GM23338 (cell line): ENCODE results near the gene SYNE2. TPM values are rescaled to one million over a fixed set of nuclear protein-coding genes. Genes with fewer than 3 reads are reported as not detected.

Experiments used
- ATAC-seq: fragments of 200-7000 bp; cut with Tn5 transposase; 3 replicates; pipeline ENCODE4 v1.9.1; 2020
- DNase-seq: peaks from one replicate; pipeline ENCODE4 v3.0.0-alpha.2; 2015; ENCODE audit warnings: low spot score
- H2AFZ ChIP-seq: fragments of 200-600 bp; sonication (generic); 2 replicates; pipeline ENCODE4 v1.8.0; 2016; ENCODE audit warnings: antibody characterized with exemption, mild to moderate bottlenecking, moderate library complexity
- H3F3A ChIP-seq: fragments of 200-600 bp; sonication (generic); replicated peaks from 2 replicates; pipeline ENCODE4 v1.8.0; 2017; ENCODE audit warnings: antibody characterized with exemption, mixed run types, low read depth
- H3K27ac ChIP-seq: fragments of 200-600 bp; sonication (generic); 2 replicates; pipeline ENCODE4 v1.6.1; 2016; ENCODE audit warnings: low read depth
- H3K27me3 ChIP-seq: fragments of 200-600 bp; sonication (generic); 2 replicates; pipeline ENCODE4 v1.8.0; 2016; ENCODE audit warnings: mild to moderate bottlenecking, mixed run types, moderate library complexity; ENCODE audit not compliant: insufficient read depth
- H3K36me3 ChIP-seq: fragments of 200-600 bp; sonication (generic); 2 replicates; pipeline ENCODE4 v1.8.0; 2016; ENCODE audit warnings: mild to moderate bottlenecking; ENCODE audit not compliant: insufficient read depth
- H3K4me1 ChIP-seq: fragments of 200-600 bp; sonication (generic); 2 replicates; pipeline ENCODE4 v1.8.0; 2016; ENCODE audit warnings: mild to moderate bottlenecking, moderate library complexity; ENCODE audit not compliant: insufficient read depth
- H3K4me2 ChIP-seq: fragments of 200-600 bp; sonication (generic); 2 replicates; pipeline ENCODE4 v1.7.1; 2017; ENCODE audit warnings: mixed run types
- H3K4me3 ChIP-seq: fragments of 200-600 bp; sonication (generic); 2 replicates; pipeline ENCODE4 v1.6.1; 2016; ENCODE audit warnings: mixed run types
- H3K79me2 ChIP-seq: fragments of 200-600 bp; sonication (generic); replicated peaks from 2 replicates; pipeline ENCODE4 v1.8.0; 2017; ENCODE audit warnings: mild to moderate bottlenecking; ENCODE audit not compliant: insufficient read depth
- H3K9me2 ChIP-seq: fragments of 200-600 bp; sonication (generic); 2 replicates; pipeline ENCODE4 v1.8.0; 2017; ENCODE audit not compliant: insufficient read depth
- H4K20me1 ChIP-seq: fragments of 200-600 bp; sonication (generic); replicated peaks from 2 replicates; pipeline ENCODE4 v1.8.0; 2017; ENCODE audit warnings: mild to moderate bottlenecking; ENCODE audit not compliant: insufficient read depth
- H3K27ac Mint-ChIP-seq: 2 replicates; pipeline ENCODE4 v1.8.0; 2020; ENCODE audit warnings: inconsistent platforms, mild to moderate bottlenecking, moderate library complexity, mixed read lengths
- H3K27me3 Mint-ChIP-seq: 3 replicates; pipeline ENCODE4 v1.8.0; 2022; ENCODE audit warnings: low read depth, mild to moderate bottlenecking, moderate library complexity, mixed read lengths, inconsistent platforms; ENCODE audit not compliant: insufficient read depth, poor library complexity
- H3K36me3 Mint-ChIP-seq: 3 replicates; pipeline ENCODE4 v1.8.0; 2021; ENCODE audit warnings: low read depth, mild to moderate bottlenecking, inconsistent platforms, moderate library complexity, mixed read lengths
- H3K4me1 Mint-ChIP-seq: 3 replicates; pipeline ENCODE4 v1.8.0; 2020; ENCODE audit warnings: mild to moderate bottlenecking, inconsistent platforms, mixed read lengths
- H3K4me3 Mint-ChIP-seq: 3 replicates; pipeline ENCODE4 v1.8.0; 2021; ENCODE audit warnings: moderate library complexity, mild to moderate bottlenecking, inconsistent platforms, mixed read lengths
- H3K9me3 Mint-ChIP-seq: 3 replicates; pipeline ENCODE4 v1.8.0; 2020; ENCODE audit warnings: moderate library complexity, mild to moderate bottlenecking, inconsistent platforms, mixed read lengths
- EZH2phosphoT487 ChIP-seq: fragments of 200-600 bp; sonication (generic); IDR thresholded peaks from one replicate; pipeline ENCODE4 v1.8.1; 2018; ENCODE audit warnings: antibody characterized with exemption; ENCODE audit not compliant: unreplicated experiment
- NANOG ChIP-seq: IDR thresholded peaks from 2 replicates; pipeline ENCODE4 v1.6.1; 2016; ENCODE audit warnings: antibody characterized with exemption, borderline replicate concordance
- STAT1 ChIP-seq: IDR thresholded peaks from one replicate; pipeline ENCODE4 v1.6.1; 2016; ENCODE audit warnings: antibody characterized with exemption; ENCODE audit not compliant: unreplicated experiment
- ZNF331 ChIP-seq: fragments of 250-450 bp; sonication (Bioruptor Pico); IDR thresholded peaks from 2 replicates; pipeline ENCODE4 v1.5.0; 2020; ENCODE audit warnings: low read depth, mild to moderate bottlenecking, moderate library complexity
- polyA plus RNA-seq: library from polyadenylated mRNA; unstranded; fragments of >200 nt; fragmentation: Nextera tagmentation; extraction: Ambion mirVana; gene quantifications from 2 replicates; pipeline ENCODE4 v1.2.1, GENCODE V29; 2016
- total RNA-seq: library from RNA; depleted of rRNA; stranded (reverse); fragments of >200 nt; shearing (Covaris generic); gene quantifications from 2 replicates; pipeline ENCODE4 v1.2.3, GENCODE V29; 2014
- TF ChIP-seq, protein P1 (sequence below): fragments of 250-450 bp; sonication (Bioruptor Pico); IDR thresholded peaks from 2 replicates; pipeline ENCODE4 v1.5.0; 2020; ENCODE audit warnings: mild to moderate bottlenecking, moderate library complexity
- TF ChIP-seq, protein P2 (sequence below): IDR thresholded peaks from 2 replicates; pipeline ENCODE4 v1.6.1; 2016; ENCODE audit warnings: antibody characterized with exemption
- TF ChIP-seq, protein P3 (sequence below): IDR thresholded peaks from one replicate; pipeline ENCODE4 v1.6.1; 2018; ENCODE audit warnings: antibody characterized with exemption; ENCODE audit not compliant: unreplicated experiment

Gene SYNE2
- total and polyA plus RNA-seq, 2 experiments from 2014 or later = 34.3 to 86.5 TPM

DNA sequence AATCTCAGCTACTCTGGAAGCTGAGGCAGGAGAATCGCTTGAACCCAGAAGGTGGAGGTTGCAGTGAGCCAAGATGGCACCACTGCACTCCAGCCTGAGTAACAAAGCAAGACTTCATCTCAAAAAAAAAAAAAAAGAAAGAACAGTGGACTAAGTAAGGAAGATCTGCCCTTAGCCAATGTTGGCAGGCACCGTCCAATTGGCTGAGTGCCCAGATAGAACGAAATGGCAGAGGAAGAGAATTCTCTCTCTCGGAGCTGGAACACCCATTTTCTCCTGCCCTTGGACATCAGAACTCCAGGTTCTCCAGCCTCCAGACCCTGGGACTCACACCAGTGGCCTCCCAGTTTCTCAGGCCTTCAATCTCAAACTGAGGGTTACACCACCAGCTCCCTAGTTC lies 391.5 kb downstream of the SYNE2 start:
- Histone ChIP-seq H3K36me3 (no peaks in the 10 kb centered on the region), H3K4me3 (no peak overlapping the region), H2AFZ (no peak overlapping the region), H3K27ac (no peak overlapping the region), H3K79me2 (no peaks in the 10 kb centered on the region), H3F3A (no peaks in the 10 kb centered on the region), H3K27me3 (no peaks in the 10 kb centered on the region), H4K20me1 (no peaks in the 10 kb centered on the region), H3K9me2 (no peaks in the 10 kb centered on the region), H3K4me2 (no peak overlapping the region), H3K4me1 (no peaks in the 10 kb centered on the region)
- no peak overlapping the region for H3K27ac Mint-ChIP-seq
- no peak overlapping the region for H3K4me3 Mint-ChIP-seq
- H3K9me3 Mint-ChIP-seq = no peaks in the 10 kb centered on the region
- no peaks in the 10 kb centered on the region for H3K27me3 Mint-ChIP-seq
- ATAC-seq (no peak), DNase-seq (no peak)
- H3K4me1 Mint-ChIP-seq = no peaks in the 10 kb centered on the region
- TF ChIP-seq, protein P1, sequence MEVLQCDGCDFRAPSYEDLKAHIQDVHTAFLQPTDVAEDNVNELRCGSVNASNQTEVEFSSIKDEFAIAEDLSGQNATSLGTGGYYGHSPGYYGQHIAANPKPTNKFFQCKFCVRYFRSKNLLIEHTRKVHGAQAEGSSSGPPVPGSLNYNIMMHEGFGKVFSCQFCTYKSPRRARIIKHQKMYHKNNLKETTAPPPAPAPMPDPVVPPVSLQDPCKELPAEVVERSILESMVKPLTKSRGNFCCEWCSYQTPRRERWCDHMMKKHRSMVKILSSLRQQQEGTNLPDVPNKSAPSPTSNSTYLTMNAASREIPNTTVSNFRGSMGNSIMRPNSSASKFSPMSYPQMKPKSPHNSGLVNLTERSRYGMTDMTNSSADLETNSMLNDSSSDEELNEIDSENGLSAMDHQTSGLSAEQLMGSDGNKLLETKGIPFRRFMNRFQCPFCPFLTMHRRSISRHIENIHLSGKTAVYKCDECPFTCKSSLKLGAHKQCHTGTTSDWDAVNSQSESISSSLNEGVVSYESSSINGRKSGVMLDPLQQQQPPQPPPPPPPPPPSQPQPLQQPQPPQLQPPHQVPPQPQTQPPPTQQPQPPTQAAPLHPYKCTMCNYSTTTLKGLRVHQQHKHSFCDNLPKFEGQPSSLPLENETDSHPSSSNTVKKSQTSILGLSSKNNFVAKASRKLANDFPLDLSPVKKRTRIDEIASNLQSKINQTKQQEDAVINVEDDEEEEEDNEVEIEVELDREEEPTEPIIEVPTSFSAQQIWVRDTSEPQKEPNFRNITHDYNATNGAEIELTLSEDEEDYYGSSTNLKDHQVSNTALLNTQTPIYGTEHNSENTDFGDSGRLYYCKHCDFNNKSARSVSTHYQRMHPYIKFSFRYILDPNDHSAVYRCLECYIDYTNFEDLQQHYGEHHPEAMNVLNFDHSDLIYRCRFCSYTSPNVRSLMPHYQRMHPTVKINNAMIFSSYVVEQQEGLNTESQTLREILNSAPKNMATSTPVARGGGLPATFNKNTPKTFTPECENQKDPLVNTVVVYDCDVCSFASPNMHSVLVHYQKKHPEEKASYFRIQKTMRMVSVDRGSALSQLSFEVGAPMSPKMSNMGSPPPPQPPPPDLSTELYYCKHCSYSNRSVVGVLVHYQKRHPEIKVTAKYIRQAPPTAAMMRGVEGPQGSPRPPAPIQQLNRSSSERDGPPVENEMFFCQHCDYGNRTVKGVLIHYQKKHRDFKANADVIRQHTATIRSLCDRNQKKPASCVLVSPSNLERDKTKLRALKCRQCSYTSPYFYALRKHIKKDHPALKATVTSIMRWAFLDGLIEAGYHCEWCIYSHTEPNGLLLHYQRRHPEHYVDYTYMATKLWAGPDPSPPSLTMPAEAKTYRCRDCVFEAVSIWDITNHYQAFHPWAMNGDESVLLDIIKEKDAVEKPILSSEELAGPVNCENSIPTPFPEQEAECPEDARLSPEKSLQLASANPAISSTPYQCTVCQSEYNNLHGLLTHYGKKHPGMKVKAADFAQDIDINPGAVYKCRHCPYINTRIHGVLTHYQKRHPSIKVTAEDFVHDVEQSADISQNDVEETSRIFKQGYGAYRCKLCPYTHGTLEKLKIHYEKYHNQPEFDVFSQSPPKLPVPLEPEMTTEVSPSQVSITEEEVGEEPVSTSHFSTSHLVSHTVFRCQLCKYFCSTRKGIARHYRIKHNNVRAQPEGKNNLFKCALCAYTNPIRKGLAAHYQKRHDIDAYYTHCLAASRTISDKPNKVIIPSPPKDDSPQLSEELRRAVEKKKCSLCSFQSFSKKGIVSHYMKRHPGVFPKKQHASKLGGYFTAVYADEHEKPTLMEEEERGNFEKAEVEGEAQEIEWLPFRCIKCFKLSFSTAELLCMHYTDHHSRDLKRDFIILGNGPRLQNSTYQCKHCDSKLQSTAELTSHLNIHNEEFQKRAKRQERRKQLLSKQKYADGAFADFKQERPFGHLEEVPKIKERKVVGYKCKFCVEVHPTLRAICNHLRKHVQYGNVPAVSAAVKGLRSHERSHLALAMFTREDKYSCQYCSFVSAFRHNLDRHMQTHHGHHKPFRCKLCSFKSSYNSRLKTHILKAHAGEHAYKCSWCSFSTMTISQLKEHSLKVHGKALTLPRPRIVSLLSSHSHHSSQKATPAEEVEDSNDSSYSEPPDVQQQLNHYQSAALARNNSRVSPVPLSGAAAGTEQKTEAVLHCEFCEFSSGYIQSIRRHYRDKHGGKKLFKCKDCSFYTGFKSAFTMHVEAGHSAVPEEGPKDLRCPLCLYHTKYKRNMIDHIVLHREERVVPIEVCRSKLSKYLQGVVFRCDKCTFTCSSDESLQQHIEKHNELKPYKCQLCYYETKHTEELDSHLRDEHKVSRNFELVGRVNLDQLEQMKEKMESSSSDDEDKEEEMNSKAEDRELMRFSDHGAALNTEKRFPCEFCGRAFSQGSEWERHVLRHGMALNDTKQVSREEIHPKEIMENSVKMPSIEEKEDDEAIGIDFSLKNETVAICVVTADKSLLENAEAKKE (CRISPR knock-in tag) = no peak
- TF ChIP-seq STAT1 (no peak), EZH2phosphoT487 (no peak), NANOG (no peak), ZNF331 (no peak)
- TF ChIP-seq, protein P2, sequence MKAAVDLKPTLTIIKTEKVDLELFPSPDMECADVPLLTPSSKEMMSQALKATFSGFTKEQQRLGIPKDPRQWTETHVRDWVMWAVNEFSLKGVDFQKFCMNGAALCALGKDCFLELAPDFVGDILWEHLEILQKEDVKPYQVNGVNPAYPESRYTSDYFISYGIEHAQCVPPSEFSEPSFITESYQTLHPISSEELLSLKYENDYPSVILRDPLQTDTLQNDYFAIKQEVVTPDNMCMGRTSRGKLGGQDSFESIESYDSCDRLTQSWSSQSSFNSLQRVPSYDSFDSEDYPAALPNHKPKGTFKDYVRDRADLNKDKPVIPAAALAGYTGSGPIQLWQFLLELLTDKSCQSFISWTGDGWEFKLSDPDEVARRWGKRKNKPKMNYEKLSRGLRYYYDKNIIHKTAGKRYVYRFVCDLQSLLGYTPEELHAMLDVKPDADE = no peak
- TF ChIP-seq, protein P3, sequence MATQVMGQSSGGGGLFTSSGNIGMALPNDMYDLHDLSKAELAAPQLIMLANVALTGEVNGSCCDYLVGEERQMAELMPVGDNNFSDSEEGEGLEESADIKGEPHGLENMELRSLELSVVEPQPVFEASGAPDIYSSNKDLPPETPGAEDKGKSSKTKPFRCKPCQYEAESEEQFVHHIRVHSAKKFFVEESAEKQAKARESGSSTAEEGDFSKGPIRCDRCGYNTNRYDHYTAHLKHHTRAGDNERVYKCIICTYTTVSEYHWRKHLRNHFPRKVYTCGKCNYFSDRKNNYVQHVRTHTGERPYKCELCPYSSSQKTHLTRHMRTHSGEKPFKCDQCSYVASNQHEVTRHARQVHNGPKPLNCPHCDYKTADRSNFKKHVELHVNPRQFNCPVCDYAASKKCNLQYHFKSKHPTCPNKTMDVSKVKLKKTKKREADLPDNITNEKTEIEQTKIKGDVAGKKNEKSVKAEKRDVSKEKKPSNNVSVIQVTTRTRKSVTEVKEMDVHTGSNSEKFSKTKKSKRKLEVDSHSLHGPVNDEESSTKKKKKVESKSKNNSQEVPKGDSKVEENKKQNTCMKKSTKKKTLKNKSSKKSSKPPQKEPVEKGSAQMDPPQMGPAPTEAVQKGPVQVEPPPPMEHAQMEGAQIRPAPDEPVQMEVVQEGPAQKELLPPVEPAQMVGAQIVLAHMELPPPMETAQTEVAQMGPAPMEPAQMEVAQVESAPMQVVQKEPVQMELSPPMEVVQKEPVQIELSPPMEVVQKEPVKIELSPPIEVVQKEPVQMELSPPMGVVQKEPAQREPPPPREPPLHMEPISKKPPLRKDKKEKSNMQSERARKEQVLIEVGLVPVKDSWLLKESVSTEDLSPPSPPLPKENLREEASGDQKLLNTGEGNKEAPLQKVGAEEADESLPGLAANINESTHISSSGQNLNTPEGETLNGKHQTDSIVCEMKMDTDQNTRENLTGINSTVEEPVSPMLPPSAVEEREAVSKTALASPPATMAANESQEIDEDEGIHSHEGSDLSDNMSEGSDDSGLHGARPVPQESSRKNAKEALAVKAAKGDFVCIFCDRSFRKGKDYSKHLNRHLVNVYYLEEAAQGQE = no peak
- H3K36me3 Mint-ChIP-seq = no peaks in the 10 kb centered on the region
